ENCODE results near the gene GSTT2.
"Not testable (repeated sequence)": the region's sequence is repeated elsewhere in the genome, so short reads cannot be mapped to it uniquely, and the experiment has no call there.

Gene GSTT2

GRCh38 chr22:23979557-23980240 lies at the start of gene GSTT2:
TSS of gene GSTT2 (plus strand) at chr22:23980134.
- not testable (repeated sequence) for DNase-seq (ENCODE audit: low spot score)

DNA sequence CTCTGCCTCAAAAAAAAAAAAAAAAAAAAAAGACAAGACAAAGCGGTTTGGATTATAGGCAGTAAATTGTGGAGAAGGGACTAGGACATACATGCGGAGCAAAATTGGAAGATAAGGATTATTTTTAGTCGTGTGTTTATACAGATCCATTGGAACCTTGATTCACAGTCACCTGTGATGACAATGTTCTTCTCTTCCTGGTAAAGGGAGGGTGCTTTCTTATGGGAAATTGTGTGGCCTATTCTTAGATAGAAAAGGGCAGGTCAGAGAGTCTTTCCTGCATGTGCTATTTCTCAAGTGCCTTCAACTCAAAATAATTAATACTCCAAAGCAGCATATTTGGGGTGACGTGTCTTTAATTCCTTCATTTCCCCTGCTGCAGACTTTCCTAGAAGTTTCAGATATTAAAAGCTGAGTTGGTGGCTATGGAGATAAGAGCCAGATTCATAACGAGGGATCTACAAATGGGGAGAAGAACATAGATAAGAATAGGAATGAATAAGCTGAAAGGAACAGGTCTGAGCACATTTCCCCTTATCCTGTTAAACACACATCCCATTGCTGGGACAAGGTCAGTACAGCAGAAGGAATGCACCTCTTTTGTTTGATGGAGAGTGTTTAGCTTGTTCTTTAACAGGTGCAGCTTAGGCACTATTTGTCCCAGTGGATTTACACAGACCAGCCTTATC lies 41.5 kb upstream of the GSTT2 start:
- DNase-seq (ENCODE audit: low spot score): no peak

GRCh38 chr22:23939017-23939357 lies 40.9 kb upstream of the GSTT2 start:
- DNase-seq (ENCODE audit: low spot score): no peak

GRCh38 chr22:23940166-23940565 lies 39.8 kb upstream of the GSTT2 start:
- not testable (repeated sequence) for DNase-seq (ENCODE audit: low spot score)

DNA sequence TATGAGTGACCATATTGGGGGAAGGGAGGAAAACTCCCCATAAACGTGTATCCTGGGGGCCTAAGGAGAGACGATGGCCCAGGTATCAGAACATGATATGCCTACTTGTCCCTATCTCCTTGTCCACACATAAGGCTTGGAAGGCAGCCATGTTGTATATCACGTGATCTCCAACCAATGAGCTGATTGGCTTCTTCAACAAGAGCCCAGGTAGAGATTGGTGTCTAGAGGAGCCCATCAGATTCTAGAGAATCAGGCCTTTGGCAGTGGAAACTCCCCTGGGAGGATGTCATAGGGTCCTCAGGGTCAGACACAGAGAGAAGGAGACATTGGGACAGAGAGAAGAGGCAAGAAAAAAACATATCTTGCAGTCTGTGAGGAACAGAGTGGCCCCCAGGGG lies 32.5 kb upstream of the GSTT2 start:
- not testable (repeated sequence) for DNase-seq (ENCODE audit: low spot score)

- not testable (repeated sequence) for DNase-seq (ENCODE audit: low spot score)
Observed at GRCh38 chr22:23949764-23950163, 30.2 kb upstream of the GSTT2 start.

GRCh38 chr22:23951383-23951782 lies 28.6 kb upstream of the GSTT2 start:
- not testable (repeated sequence) for DNase-seq (ENCODE audit: low spot score)

- DNase-seq (ENCODE audit: low spot score): not testable (repeated sequence)
Observed at GRCh38 chr22:23952794-23953405, 27.0 kb upstream of the GSTT2 start.

- not testable (repeated sequence) for DNase-seq (ENCODE audit: low spot score)
Observed at GRCh38 chr22:23953485-23953884, 26.4 kb upstream of the GSTT2 start.

DNA sequence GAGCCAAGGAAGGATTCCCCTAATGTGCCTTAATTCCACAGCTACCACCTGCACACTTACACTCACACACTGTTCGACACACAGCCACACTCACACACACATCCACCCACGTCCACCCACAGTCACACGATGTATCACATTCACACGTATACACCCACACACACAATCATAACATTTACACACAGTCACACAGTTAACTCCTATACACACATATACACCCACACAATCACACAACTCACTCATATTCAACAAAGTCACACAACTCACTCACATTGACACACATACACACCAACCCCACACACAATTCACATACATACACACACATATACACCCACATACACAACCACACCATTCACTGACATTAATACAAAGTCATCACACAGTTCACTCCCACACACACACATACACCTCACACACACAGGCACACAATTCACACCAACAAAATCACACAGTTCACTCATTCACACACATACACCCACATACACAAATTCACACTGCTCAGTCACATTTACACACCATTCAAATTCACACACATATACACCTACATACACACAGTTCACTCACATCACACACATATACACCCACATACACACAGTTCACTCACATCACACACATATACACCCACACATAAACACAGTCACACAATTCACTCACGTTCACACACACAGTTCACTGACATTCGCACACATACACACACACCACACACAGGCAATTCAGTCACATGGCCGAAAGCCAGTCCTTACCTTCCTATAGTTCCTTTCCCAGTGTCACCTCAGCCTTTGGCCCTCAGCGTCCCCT lies 25.5 kb upstream of the GSTT2 start:
- not testable (repeated sequence) for DNase-seq (ENCODE audit: low spot score)

DNA sequence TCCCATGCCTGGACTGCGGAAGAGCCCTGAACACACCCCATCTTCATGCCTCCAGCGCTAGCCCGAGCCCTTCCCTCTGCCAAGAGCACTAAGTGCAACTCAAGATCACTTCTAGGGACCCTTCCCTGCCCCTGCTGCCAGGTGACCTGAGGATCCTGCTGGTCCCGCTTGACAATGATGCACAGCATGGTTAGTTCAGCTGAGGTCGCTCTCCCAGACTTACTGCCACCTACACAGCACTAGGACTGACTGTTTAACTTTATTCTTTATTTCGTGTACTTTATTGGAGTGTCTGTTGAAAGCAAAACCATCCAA lies 25.0 kb upstream of the GSTT2 start:
- DNase-seq (ENCODE audit: low spot score): not testable (repeated sequence)

GRCh38 chr22:23955886-23956285 lies 24.0 kb upstream of the GSTT2 start:
- not testable (repeated sequence) for DNase-seq (ENCODE audit: low spot score)

DNA sequence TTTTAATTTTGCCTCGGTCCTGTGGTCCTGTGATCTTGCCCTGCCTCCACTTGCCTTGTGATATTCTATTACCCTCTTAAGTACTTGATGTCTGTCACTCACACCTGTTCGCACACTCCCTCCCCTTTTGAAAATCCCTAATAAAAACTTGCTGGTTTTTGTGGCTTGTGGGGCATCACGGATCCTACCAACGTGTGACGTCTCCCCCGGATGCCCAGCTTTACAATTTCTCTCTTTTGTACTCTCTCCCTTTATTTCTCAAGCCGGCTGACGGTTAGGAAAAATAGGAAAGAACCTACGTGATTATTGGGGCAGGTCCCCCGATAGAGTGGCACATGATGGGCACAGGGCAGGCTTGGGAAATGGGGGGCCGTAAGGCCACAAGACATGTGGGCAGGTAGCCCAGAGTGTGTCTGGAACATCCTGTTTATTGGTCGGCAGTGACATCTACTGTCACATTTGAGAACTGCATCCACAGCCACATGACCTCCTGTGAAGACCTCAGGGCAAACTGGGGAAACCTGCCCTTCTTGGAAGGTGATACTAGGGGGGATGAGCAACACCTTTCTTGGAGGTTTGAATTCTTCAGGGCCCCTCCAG lies 23.5 kb upstream of the GSTT2 start:
- peak; percentile 76 for DNase-seq (ENCODE audit: low spot score)

DNA sequence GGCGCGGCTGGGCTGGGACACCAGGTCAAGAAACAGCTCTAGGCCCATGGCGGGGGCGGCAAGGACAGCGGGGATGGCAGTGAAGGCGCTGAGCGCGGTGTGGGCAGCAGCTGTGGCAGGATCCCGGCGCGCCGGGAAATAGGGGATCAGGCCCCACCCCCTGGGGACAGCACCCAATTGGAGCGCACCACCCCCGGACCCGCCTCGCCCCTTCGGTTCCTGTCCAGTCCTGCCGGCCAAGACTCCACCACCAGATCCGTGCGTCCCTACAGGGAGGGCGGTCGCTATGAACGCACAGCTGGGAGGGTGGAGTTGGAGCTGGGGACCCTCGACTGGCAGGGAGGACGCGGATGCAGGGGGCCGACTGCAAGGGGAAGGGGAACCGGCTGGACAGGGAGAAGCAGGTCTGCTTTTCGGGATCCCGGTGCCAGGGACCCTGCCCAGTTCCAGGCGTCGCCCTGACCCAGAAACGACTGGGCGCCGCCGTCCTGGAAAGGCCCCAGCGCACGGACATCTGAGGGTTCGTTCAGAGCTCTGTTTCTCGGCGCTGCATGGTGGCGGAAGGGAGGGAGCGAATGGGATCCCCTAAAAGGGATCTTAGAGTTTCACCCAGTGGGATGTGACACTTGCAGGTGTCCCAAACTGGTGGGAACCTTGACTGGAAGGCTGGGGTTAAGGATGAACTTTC lies 18.7 kb upstream of the GSTT2 start, which contains the start of gene GSTT2B:
Gene GSTT2B (minus strand): TSS at position 112 of the 688 bp plus-strand sequence. CDS start 64 bp downstream, at position 48.
- not testable (repeated sequence) for DNase-seq (ENCODE audit: low spot score)

DNA sequence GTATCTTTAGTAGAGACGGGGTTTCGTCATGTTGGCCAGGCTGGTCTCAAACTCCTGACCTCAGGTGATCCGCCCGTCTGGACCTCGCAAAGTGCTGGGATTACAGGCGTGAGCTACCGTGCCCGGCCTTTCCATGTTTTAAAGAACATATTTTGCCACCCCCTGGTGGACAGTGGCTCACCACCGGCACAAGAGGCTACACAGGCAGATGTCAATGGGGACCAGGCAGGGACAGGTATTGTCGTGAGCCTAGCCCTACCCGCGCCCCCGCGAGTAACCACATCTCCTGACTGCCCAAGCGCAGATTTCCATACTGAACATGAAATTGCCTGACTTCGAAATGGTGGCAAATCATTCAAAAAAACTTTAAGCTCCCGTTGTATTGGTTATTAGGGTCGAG lies 13.8 kb upstream of the GSTT2 start:
- DNase-seq (ENCODE audit: low spot score): not testable (repeated sequence)

- DNase-seq (ENCODE audit: low spot score): not testable (repeated sequence)
Observed at GRCh38 chr22:23966568-23966967, 13.4 kb upstream of the GSTT2 start, which contains the start of gene DDTL. TSS of gene DDTL (plus strand) at chr22:23966888. CDS start at chr22:23966915, 27 bp downstream.

DNA sequence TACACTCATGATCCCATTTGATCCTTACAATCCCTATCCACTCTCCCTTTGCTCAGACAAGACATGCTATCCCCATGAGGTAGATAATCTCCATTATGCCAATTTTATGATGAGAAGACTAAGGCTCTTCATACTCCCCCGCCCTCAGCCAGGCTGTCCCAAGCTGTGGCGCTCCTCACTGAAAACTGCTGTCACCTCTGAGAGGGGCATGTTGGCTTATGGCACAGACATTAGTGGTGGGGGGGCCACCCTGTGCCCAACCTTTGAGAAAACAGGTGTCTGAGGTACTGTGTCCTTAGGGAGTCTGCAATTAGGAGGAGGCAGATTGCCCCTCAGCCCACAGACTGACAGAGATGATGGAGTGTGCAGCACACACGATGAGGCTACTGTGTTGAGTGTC lies 10.9 kb upstream of the GSTT2 start:
- no peak for DNase-seq (ENCODE audit: low spot score)

DNA sequence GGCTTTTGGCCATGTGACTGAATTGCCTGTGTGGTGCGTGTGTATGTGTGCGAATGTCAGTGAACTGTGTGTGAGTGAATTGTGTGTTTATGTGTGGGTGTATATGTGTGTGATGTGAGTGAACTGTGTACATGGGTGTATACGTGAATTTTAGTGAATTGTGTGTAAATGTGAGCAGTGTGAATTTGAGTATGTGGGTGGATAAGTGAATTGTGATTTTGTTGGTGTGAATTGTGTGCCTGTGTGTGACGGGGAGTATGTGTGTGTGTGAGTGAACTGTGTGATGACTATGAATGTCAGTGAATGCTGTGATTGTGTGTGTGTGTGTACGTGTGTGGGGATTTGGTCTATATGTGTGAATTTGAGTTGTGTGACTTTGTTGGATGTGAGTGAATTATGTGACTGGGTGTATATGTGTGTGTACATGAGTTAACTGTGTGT lies 9.7 kb upstream of the GSTT2 start:
- DNase-seq (ENCODE audit: low spot score): no peak

DNA sequence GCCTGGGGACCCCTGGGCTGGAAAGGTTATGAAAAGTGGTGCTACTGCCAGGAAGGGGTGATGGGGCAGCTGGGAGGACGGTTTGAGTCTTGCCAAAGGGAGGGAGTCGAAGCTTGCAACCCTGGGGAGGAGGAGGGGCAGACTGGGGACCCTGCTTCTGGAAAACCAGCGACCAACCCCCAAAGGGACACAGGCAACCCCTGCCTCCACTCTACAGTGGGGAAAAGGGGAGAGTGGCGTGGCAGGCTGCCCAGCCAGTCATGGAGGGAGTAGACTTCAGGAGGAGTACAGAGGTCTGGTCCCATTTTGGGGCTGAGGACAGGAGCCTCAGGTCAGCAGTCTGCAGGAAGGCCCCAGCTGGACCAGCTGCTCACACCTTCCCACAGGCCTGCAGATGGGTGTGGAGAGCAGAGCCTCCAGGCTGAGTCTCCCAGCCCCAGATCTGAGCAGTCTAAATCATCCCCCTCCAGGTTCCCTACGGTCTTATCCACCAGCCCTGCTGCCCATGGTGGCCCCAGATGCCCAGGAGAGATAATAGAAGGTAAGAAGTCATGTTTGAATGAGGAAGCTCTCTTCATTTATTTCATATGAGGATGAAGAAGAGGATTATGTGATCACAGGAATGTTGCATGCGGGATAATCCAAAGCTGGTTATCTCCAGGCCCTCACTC lies 9.0 kb upstream of the GSTT2 start:
- DNase-seq (ENCODE audit: low spot score): peak; percentile 24

GRCh38 chr22:23971927-23972326 lies 8.0 kb upstream of the GSTT2 start:
- DNase-seq (ENCODE audit: low spot score): not testable (repeated sequence)

GRCh38 chr22:23974345-23974744 lies 5.6 kb upstream of the GSTT2 start, which contains the start of gene DDT:
TSS of gene DDT (minus strand) at chr22:23974441. CDS start at chr22:23974414, 27 bp downstream.
- DNase-seq (ENCODE audit: low spot score): not testable (repeated sequence)

All from D341Med (cell line).